Loucy (cell line): ENCODE data around the gene TRPM1.

Experiments
- H2AFZ ChIP-seq: fragments of 200-600 bp; sonication (generic); 2 replicates; pipeline ENCODE4 v1.6.0; 2016; ENCODE audit warnings: antibody characterized with exemption, mild to moderate bottlenecking, low read length, moderate library complexity
- H3F3A ChIP-seq: fragments of 200-600 bp; 2 replicates; pipeline ENCODE4 v1.6.0; 2016; ENCODE audit warnings: antibody characterized with exemption, low read depth, mild to moderate bottlenecking
- H3K27me3 ChIP-seq: fragments of 200-600 bp; sonication (generic); 2 replicates; pipeline ENCODE4 v1.6.1; 2014; ENCODE audit warnings: low read length, mild to moderate bottlenecking; ENCODE audit not compliant: insufficient read depth, poor library complexity, severe bottlenecking
- H3K36me3 ChIP-seq: fragments of 200-600 bp; sonication (generic); 2 replicates; pipeline ENCODE4 v1.6.1; 2016; ENCODE audit warnings: low read length; ENCODE audit not compliant: insufficient read depth
- H3K4me1 ChIP-seq: fragments of 200-600 bp; sonication (generic); 2 replicates; pipeline ENCODE4 v1.5.1; 2014; ENCODE audit warnings: low read length, mild to moderate bottlenecking; ENCODE audit not compliant: insufficient read depth, poor library complexity, severe bottlenecking
- H3K4me2 ChIP-seq: fragments of 200-600 bp; sonication (generic); 2 replicates; pipeline ENCODE4 v1.6.0; 2014; ENCODE audit warnings: antibody characterized with exemption, low read length, low read depth, mild to moderate bottlenecking; ENCODE audit not compliant: poor library complexity, severe bottlenecking
- H3K4me3 ChIP-seq: fragments of 200-600 bp; sonication (generic); 2 replicates; pipeline ENCODE4 v1.5.1; 2014; ENCODE audit warnings: low read length, mild to moderate bottlenecking, mixed read lengths; ENCODE audit not compliant: poor library complexity, severe bottlenecking
- H3K79me2 ChIP-seq: fragments of 200-600 bp; sonication (generic); 2 replicates; pipeline ENCODE4 v1.6.1; 2014; ENCODE audit warnings: low read length; ENCODE audit not compliant: insufficient read depth
- H3K9ac ChIP-seq: fragments of 200-600 bp; sonication (generic); 2 replicates; pipeline ENCODE4 v1.6.0; 2014; ENCODE audit warnings: mild to moderate bottlenecking, low read depth, low read length, moderate library complexity; ENCODE audit not compliant: poor library complexity, severe bottlenecking
- H3K9me2 ChIP-seq: fragments of 200-600 bp; sonication (generic); replicated peaks from 2 replicates; pipeline ENCODE4 v1.6.1; 2016; ENCODE audit warnings: low read depth, low read length, mixed read lengths
- H3K9me3 ChIP-seq: fragments of 200-600 bp; sonication (generic); 2 replicates; pipeline ENCODE4 v1.6.1; 2014; ENCODE audit warnings: mild to moderate bottlenecking, antibody characterized with exemption, low read length, low read depth; ENCODE audit not compliant: insufficient read depth
- H4K20me1 ChIP-seq: fragments of 200-600 bp; sonication (generic); 2 replicates; pipeline ENCODE4 v1.6.0; 2014; ENCODE audit warnings: antibody characterized with exemption, low read length, mild to moderate bottlenecking; ENCODE audit not compliant: insufficient read depth, poor library complexity, severe bottlenecking
- EZH2phosphoT487 ChIP-seq: fragments of 200-600 bp; IDR thresholded peaks from 2 replicates; pipeline ENCODE4 v1.6.1; 2018; ENCODE audit warnings: antibody characterized with exemption, mild to moderate bottlenecking, moderate library complexity, borderline replicate concordance
- TF ChIP-seq, protein P1 (sequence below): fragments of 200-600 bp; sonication (generic); conservative IDR thresholded peaks from 2 replicates; pipeline ENCODE4 v1.5.1; 2014; ENCODE audit warnings: mild to moderate bottlenecking, antibody characterized with exemption, low read length

TRPM1 gene

DNA sequence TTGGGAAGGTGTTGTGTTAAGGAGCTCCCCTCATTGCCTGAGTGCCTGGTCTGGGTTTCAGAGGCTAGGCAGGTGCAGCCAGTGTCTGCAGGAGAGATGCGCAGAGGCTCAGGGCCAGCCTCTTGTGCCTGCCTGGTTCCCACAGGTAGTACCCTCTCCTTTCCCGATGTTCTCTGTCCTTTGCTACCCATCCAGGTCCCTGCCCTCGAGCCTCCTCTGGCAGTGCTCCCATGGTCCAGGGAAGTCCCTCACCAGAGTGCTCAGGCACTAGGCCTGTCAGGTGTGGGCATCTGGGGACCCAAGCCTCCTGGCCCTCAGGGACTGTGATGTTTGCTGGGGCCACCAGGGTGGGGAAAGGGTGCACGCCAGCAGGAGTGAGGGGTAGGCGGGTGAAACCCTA, 5.0 kb downstream of the TRPM1 start:
- Histone ChIP-seq H3K36me3 (no peaks in the 10 kb centered on the region), H3K4me2 (no peak overlapping the region), H3K9me2 (no peaks in the 10 kb centered on the region), H3K9ac (no peak overlapping the region), H3K79me2 (no peaks in the 10 kb centered on the region), H2AFZ (no peak overlapping the region), H3K4me3 (no peak overlapping the region), H3K27me3 (no peaks in the 10 kb centered on the region), H3F3A (no peaks in the 10 kb centered on the region), H4K20me1 (no peaks in the 10 kb centered on the region), H3K9me3 (no peaks in the 10 kb centered on the region), H3K4me1 (no peaks in the 10 kb centered on the region)
- no peak for TF ChIP-seq EZH2phosphoT487
- TF ChIP-seq, protein P1, sequence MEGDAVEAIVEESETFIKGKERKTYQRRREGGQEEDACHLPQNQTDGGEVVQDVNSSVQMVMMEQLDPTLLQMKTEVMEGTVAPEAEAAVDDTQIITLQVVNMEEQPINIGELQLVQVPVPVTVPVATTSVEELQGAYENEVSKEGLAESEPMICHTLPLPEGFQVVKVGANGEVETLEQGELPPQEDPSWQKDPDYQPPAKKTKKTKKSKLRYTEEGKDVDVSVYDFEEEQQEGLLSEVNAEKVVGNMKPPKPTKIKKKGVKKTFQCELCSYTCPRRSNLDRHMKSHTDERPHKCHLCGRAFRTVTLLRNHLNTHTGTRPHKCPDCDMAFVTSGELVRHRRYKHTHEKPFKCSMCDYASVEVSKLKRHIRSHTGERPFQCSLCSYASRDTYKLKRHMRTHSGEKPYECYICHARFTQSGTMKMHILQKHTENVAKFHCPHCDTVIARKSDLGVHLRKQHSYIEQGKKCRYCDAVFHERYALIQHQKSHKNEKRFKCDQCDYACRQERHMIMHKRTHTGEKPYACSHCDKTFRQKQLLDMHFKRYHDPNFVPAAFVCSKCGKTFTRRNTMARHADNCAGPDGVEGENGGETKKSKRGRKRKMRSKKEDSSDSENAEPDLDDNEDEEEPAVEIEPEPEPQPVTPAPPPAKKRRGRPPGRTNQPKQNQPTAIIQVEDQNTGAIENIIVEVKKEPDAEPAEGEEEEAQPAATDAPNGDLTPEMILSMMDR, result no peak

DNA sequence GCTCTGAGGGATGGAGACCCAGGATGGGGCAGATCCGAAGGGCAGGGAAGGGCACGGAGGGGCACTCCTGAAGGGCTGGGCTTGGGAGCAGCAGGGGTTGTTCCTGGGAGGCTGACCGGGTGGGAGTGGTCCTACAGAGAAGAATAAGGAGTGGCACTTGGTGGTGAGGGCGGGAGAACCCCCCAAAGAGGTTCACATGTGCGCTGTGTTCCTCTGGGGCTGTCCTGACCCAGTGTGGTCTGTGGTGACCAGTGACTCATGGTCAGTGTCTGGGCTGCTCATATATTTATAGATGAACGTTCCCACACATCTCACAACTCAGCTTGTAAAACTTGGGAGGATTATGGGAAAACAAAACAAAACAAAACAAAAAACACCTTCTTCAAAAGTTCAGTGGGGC, 10.0 kb downstream of the TRPM1 start:
- Histone ChIP-seq H3K9ac (no peak overlapping the region), H4K20me1 (no peaks in the 10 kb centered on the region), H2AFZ (no peak overlapping the region), H3K36me3 (no peaks in the 10 kb centered on the region), H3K79me2 (no peaks in the 10 kb centered on the region), H3K4me3 (no peak overlapping the region), H3K9me3 (no peaks in the 10 kb centered on the region), H3K4me1 (no peaks in the 10 kb centered on the region), H3K9me2 (no peaks in the 10 kb centered on the region), H3K4me2 (no peak overlapping the region), H3F3A (no peaks in the 10 kb centered on the region), H3K27me3 (no peaks in the 10 kb centered on the region)
- TF ChIP-seq EZH2phosphoT487, result no peak
- TF ChIP-seq, protein P1, result no peak

DNA sequence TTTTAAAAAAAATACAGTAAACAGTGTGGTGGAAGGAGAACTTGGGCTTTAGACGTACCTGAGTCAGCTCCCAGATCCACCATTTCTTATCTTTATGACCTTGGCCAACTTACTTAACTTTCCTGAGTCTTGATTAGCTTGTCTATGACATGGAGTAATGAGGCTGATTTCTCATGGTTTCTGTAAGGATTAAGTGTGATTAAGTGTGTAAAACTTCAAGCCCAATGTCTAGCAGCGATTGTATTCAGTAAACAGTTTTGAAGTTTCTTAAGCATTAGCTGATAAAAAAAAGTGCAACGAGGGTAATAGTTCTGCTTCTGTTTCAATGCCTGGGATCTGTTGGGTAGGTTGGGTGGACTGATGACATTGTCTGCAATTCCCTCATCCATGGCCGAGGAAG, 10.8 kb downstream of the TRPM1 start:
- no peak overlapping the region for H3K4me2 ChIP-seq
- no peak overlapping the region for H3K4me3 ChIP-seq
- H3K9me2 ChIP-seq, result no peaks in the 10 kb centered on the region
- no peak overlapping the region for H3K9ac ChIP-seq
- no peaks in the 10 kb centered on the region for H3K4me1 ChIP-seq
- H4K20me1 ChIP-seq, result no peaks in the 10 kb centered on the region
- no peaks in the 10 kb centered on the region for H3K9me3 ChIP-seq
- H3F3A ChIP-seq, result no peaks in the 10 kb centered on the region
- no peaks in the 10 kb centered on the region for H3K36me3 ChIP-seq
- no peak for TF ChIP-seq EZH2phosphoT487
- TF ChIP-seq, protein P1, result no peak
- H2AFZ ChIP-seq, result no peak overlapping the region
- H3K27me3 ChIP-seq, result no peaks in the 10 kb centered on the region
- no peaks in the 10 kb centered on the region for H3K79me2 ChIP-seq
